GM18520 (cell line): ENCODE results near the gene C17orf107.
"Not testable (repeated sequence)": the region's sequence is repeated elsewhere in the genome, so short reads cannot be mapped to it uniquely, and the experiment has no call there.

ENCODE experiments used
- ATAC-seq: cut with Tn5 transposase; IDR thresholded peaks from one replicate; pipeline ENCODE4 v1.9.1; 2021; ENCODE audit not compliant: unreplicated experiment

Gene C17orf107

GRCh38 chr17:4899341-4900230, at the start of gene C17orf107:
TSS of gene C17orf107 (plus strand) at chr17:4899536. CDS start at chr17:4899763, 227 bp downstream.
- no peak for ATAC-seq

GRCh38 chr17:4850246-4850645, 49.1 kb upstream of the C17orf107 start:
- no peak for ATAC-seq

GRCh38 chr17:4851084-4851483, 48.3 kb upstream of the C17orf107 start:
- no peak for ATAC-seq

GRCh38 chr17:4852567-4853207, 46.6 kb upstream of the C17orf107 start:
- no peak for ATAC-seq

GRCh38 chr17:4853208-4853671, 46.1 kb upstream of the C17orf107 start:
- no peak for ATAC-seq

GRCh38 chr17:4854111-4854681, 45.1 kb upstream of the C17orf107 start:
- no peak for ATAC-seq

GRCh38 chr17:4856271-4856936, 42.9 kb upstream of the C17orf107 start:
- no peak for ATAC-seq

- no peak for ATAC-seq
Observed at GRCh38 chr17:4856937-4857314, 42.4 kb upstream of the C17orf107 start.

- ATAC-seq = not testable (repeated sequence)
Observed at GRCh38 chr17:4857347-4857746, 42.0 kb upstream of the C17orf107 start.

GRCh38 chr17:4858068-4858881, 41.1 kb upstream of the C17orf107 start:
- ATAC-seq = no peak

- no peak for ATAC-seq
Observed at GRCh38 chr17:4858882-4859260, 40.5 kb upstream of the C17orf107 start.

GRCh38 chr17:4859816-4860625, 39.3 kb upstream of the C17orf107 start:
- ATAC-seq = no peak

- ATAC-seq = no peak
Observed at GRCh38 chr17:4860651-4861050, 38.7 kb upstream of the C17orf107 start.

- ATAC-seq = no peak
Observed at GRCh38 chr17:4861052-4861451, 38.3 kb upstream of the C17orf107 start.

- ATAC-seq = no peak
Observed at GRCh38 chr17:4862720-4863119, 36.6 kb upstream of the C17orf107 start.

GRCh38 chr17:4863321-4863720, 36.0 kb upstream of the C17orf107 start:
- no peak for ATAC-seq

- ATAC-seq = not testable (repeated sequence)
Observed at GRCh38 chr17:4867535-4867934, 31.8 kb upstream of the C17orf107 start.

- ATAC-seq = not testable (repeated sequence)
Observed at GRCh38 chr17:4869058-4869998, 30.0 kb upstream of the C17orf107 start.
